Tibial nerve (tissue), 4 donors: ENCODE measurements around the gene AVPR1B. TPM values are rescaled to one million over a fixed set of nuclear protein-coding genes. Genes with fewer than 3 reads are reported as not detected.

Experiments used
- DNase-seq, 2 donors: peaks; one replicate each; pipeline ENCODE4 v3.0.0-alpha.2; 2019; ENCODE audit warnings: low spot score in 2 of 2
- H3K27ac ChIP-seq, 4 donors: fragments of 200-600 bp; sonication (generic) in 3 of 4; one replicate each; pipeline ENCODE4 v1.5.1; 2017 to 2019; ENCODE audit warnings: mild to moderate bottlenecking in 1 of 4
- H3K27me3 ChIP-seq, 2 donors: fragments of 200-600 bp; sonication (generic) in 1 of 2; one replicate each; pipeline versions ENCODE4 v1.5.1 to v1.6.0; 2017 to 2019
- H3K36me3 ChIP-seq, 3 donors: fragments of 200-600 bp; sonication (generic); one replicate each; pipeline ENCODE4 v1.5.1; 2018 to 2019
- H3K4me1 ChIP-seq, 4 donors: fragments of 200-600 bp; sonication (generic) in 3 of 4; one replicate each; pipeline ENCODE4 v1.5.1; 2017 to 2019
- H3K4me3 ChIP-seq, 4 donors: fragments of 200-600 bp; sonication (generic) in 3 of 4; one replicate each; pipeline ENCODE4 v1.5.1; 2017 to 2019; ENCODE audit warnings: mild to moderate bottlenecking in 1 of 4, moderate library complexity in 1 of 4
- H3K9me3 ChIP-seq, 4 donors: fragments of 200-600 bp; sonication (generic) in 3 of 4; one replicate each; pipeline ENCODE4 v1.5.1; 2017 to 2019
- CTCF ChIP-seq, 5 experiments: fragments of 200-600 bp in 3 of 5; fragments of 450-650 bp in 2 of 5; sonication (generic) in 3 of 5; IDR thresholded peaks; one replicate each; pipeline ENCODE4 v1.5.1; 2016 to 2019; ENCODE audit warnings: antibody characterized with exemption in 5 of 5, mild to moderate bottlenecking in 3 of 5, moderate library complexity in 2 of 5
- EP300 ChIP-seq, 2 donors: sonication (generic); formaldehyde crosslinking; IDR thresholded peaks; one replicate each; pipeline ENCODE4 v1.6.1; 2017; ENCODE audit warnings: antibody characterized with exemption in 2 of 2, mild to moderate bottlenecking in 1 of 2
- POLR2A ChIP-seq, 2 donors: fragments of 450-650 bp; IDR thresholded peaks; one replicate each; pipeline ENCODE4 v1.6.1; 2017; ENCODE audit warnings: antibody characterized with exemption in 2 of 2, mild to moderate bottlenecking in 2 of 2, moderate library complexity in 2 of 2
- WGBS, 2 donors: methylation state at CpG; one replicate each; pipeline ENCODE4 v1.1.5; 2018; 5-methylcytosine and 5-hydroxymethylcytosine counted together
- total RNA-seq, 4 donors: library from RNA; depleted of rRNA; stranded (reverse); fragments of >200 nt; gene quantifications; one replicate each; pipeline ENCODE4 v1.1.0, GENCODE V29; 2016

AVPR1B gene
- total RNA-seq, 4 donors from 2014 or later = not detected

GRCh38 chr1:206112600-206113301 is 4.4 kb downstream of the AVPR1B start:
- no peak for DNase-seq
- Histone ChIP-seq H3K27me3 (peaks cover 0 to 15% of the 10 kb centered on the region in 2 donors), H3K4me3 (no peak overlapping the region), H3K36me3 (no peaks in the 10 kb centered on the region), H3K27ac (no peak overlapping the region), H3K4me1 (peaks cover 0 to 12% (median 6%) of the 10 kb centered on the region in 4 donors), H3K9me3 (no peaks in the 10 kb centered on the region)
- TF ChIP-seq CTCF (IDR thresholded peaks at IDR 0.05) (no peak), EP300 (IDR thresholded peaks at IDR 0.05) (no peak), POLR2A (IDR thresholded peaks at IDR 0.05) (no peak)
- 72% methylated on average over 9 of the region's 9 CpGs for WGBS, 2 donors

GRCh38 chr1:206111271-206111927 is 5.8 kb downstream of the AVPR1B start:
- TF ChIP-seq EP300 (IDR thresholded peaks at IDR 0.05) (no peak), POLR2A (IDR thresholded peaks at IDR 0.05) (no peak), CTCF (IDR thresholded peaks at IDR 0.05) (no peak)
- H3K27ac ChIP-seq = no peak overlapping the region

GRCh38 chr1:206110820-206111219 is 6.4 kb downstream of the AVPR1B start:
- Histone ChIP-seq H3K4me3 (no peak overlapping the region), H3K4me1 (no peaks in the 10 kb centered on the region), H3K36me3 (no peaks in the 10 kb centered on the region), H3K9me3 (no peaks in the 10 kb centered on the region), H3K27ac (no peak overlapping the region), H3K27me3 (no peaks in the 10 kb centered on the region)
- TF ChIP-seq POLR2A (IDR thresholded peaks at IDR 0.05) = no peak
- no peak for TF ChIP-seq CTCF (IDR thresholded peaks at IDR 0.05)
- TF ChIP-seq EP300 (IDR thresholded peaks at IDR 0.05) = no peak
- no peak for DNase-seq
- WGBS, 2 donors = 92 to 97% methylated on average over 3 of the region's 3 CpGs

More at GRCh38 chr1:206111271-206111927, 5.8 kb downstream of the AVPR1B start:
- Histone ChIP-seq H3K36me3 (no peaks in the 10 kb centered on the region), H3K9me3 (no peaks in the 10 kb centered on the region), H3K27me3 (peaks cover 0 to 2% of the 10 kb centered on the region in 2 donors), H3K4me3 (no peak overlapping the region), H3K4me1 (no peaks in the 10 kb centered on the region)
- 82 to 88% methylated on average over 6 of the region's 6 CpGs for WGBS, 2 donors
- no peak for DNase-seq

- no peaks in the 10 kb centered on the region for H3K4me1 ChIP-seq
- TF ChIP-seq POLR2A (IDR thresholded peaks at IDR 0.05) (no peak), CTCF (IDR thresholded peaks at IDR 0.05) (no peak), EP300 (IDR thresholded peaks at IDR 0.05) (no peak)
- H3K4me3 ChIP-seq = no peak overlapping the region
- H3K9me3 ChIP-seq = no peaks in the 10 kb centered on the region
- no peaks in the 10 kb centered on the region for H3K27me3 ChIP-seq
- 97% methylated on average over 7 to 15 of the region's 15 CpGs for WGBS, 2 donors
- DNase-seq = no peak
- H3K36me3 ChIP-seq = no peaks in the 10 kb centered on the region
- no peak overlapping the region for H3K27ac ChIP-seq
These were observed 7.0 kb downstream of the AVPR1B start for GRCh38 chr1:206110161-206110560.

GRCh38 chr1:206109718-206110117 is 7.5 kb downstream of the AVPR1B start:
- WGBS, 2 donors = 91 to 94% methylated on average over 4 of the region's 4 CpGs
- H3K4me3 ChIP-seq = no peak overlapping the region
- no peak for TF ChIP-seq CTCF (IDR thresholded peaks at IDR 0.05)
- no peak for TF ChIP-seq POLR2A (IDR thresholded peaks at IDR 0.05)
- TF ChIP-seq EP300 (IDR thresholded peaks at IDR 0.05) = no peak
- H3K27ac ChIP-seq = no peak overlapping the region
- no peaks in the 10 kb centered on the region for H3K4me1 ChIP-seq
- no peaks in the 10 kb centered on the region for H3K27me3 ChIP-seq
- DNase-seq = no peak
- no peaks in the 10 kb centered on the region for H3K36me3 ChIP-seq
- no peaks in the 10 kb centered on the region for H3K9me3 ChIP-seq
